ENCODE results near the gene CBY1. TPM values are rescaled to one million over a fixed set of nuclear protein-coding genes. Genes with fewer than 3 reads are reported as not detected.

Gene CBY1
- total and polyA plus RNA-seq, 9 of the 15 experiments (the other 6 are each of a cell fraction or from before 2014, with no cell fraction given) = 5.7 to 19.7 (median 10.8) TPM

DNA sequence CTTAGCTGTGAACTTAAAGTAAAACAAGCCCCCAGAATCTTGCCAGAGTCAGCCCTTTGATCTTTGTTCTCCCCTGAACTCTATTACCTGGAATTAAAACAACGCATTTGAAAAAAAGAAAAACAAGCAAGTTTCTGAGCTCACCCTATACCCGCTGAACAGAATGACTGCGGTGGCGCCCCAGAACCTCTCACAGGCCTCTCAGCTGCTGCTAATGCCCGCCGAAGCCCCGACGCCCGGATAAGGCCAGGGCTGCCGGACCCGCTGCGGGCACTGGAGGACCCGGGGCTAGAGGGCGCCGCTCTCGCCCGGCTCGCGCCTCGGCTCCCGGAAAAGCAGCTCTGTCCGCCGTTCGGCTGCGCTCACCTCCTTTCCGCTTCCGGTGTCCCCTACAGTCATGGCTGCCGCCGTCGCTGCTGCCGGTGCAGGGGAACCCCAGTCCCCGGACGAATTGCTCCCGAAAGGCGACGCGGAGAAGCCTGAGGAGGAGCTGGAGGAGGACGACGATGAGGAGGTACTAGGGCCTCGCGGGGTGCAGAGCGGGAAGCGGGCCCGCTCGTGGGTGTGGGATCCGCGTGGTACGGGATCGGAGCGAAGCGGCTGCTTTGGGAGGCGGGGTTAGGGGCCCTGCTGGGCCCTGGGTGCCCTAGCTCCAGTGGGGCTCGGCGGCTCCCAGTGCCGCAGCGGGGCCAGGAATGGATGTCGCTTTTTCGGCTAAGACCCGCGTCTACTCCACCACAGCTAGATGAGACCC lies 25.3 kb downstream of the CBY1 start, which contains the start of gene TOMM22 (continued):
- peak; percentile 43; the same call in 1 of the 2 replicates for TF ChIP-seq POLR2H (tag; IDR thresholded peaks at IDR 0.05; ENCODE audit: low read depth)
- TF ChIP-seq NONO (IDR thresholded peaks at IDR 0.05; ENCODE audit: low read depth in 2 of 2, low read length in 1 of 2) = peak; percentile 35 to 61; a peak in 2 of 4 replicates
- TF ChIP-seq TBP (optimal IDR thresholded peaks at IDR 0.05; ENCODE audit: low read depth, low read length) = peak; percentile 78
- TF ChIP-seq MEF2A (IDR thresholded peaks at IDR 0.05; ENCODE audit: control insufficient read depth, low read depth, low read length) = no peak
- TF ChIP-seq, protein P1, sequence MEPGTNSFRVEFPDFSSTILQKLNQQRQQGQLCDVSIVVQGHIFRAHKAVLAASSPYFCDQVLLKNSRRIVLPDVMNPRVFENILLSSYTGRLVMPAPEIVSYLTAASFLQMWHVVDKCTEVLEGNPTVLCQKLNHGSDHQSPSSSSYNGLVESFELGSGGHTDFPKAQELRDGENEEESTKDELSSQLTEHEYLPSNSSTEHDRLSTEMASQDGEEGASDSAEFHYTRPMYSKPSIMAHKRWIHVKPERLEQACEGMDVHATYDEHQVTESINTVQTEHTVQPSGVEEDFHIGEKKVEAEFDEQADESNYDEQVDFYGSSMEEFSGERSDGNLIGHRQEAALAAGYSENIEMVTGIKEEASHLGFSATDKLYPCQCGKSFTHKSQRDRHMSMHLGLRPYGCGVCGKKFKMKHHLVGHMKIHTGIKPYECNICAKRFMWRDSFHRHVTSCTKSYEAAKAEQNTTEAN (CRISPR knock-in tag; IDR thresholded peaks at IDR 0.05) = no peak
- TF ChIP-seq FIP1L1 (IDR thresholded peaks at IDR 0.05; ENCODE audit: low read depth, low read length, poor library complexity, severe bottlenecking) = peak; percentile 79
- TF ChIP-seq HOXB6 (CRISPR knock-in tag; IDR thresholded peaks at IDR 0.05; ENCODE audit: borderline replicate concordance) = no peak
- TF ChIP-seq SIN3A (IDR thresholded peaks at IDR 0.05; ENCODE audit: borderline replicate concordance in 2 of 2, control insufficient read depth in 1 of 2, low read depth in 2 of 2, low read length in 2 of 2) = peak; percentile 48 to 52; a peak in 1 of 4 replicates
- TF ChIP-seq ZNF140 (CRISPR knock-in tag; IDR thresholded peaks at IDR 0.05) = no peak
- TF ChIP-seq ZFX (CRISPR knock-in tag; IDR thresholded peaks at IDR 0.05) = peak; percentile 81
- no peak for TF ChIP-seq NELFE (IDR thresholded peaks at IDR 0.05; ENCODE audit: insufficient read depth, insufficient read length)
- TF ChIP-seq BCL6 (CRISPR knock-in tag; IDR thresholded peaks at IDR 0.05) = no peak
